ENCODE results near the gene PHACTR1. TPM values are rescaled to one million over a fixed set of nuclear protein-coding genes. Genes with fewer than 3 reads are reported as not detected.

Gene PHACTR1
- total RNA-seq, 1 experiment from 2014 or later: 15.5 TPM

- TF ChIP-seq, protein P1, sequence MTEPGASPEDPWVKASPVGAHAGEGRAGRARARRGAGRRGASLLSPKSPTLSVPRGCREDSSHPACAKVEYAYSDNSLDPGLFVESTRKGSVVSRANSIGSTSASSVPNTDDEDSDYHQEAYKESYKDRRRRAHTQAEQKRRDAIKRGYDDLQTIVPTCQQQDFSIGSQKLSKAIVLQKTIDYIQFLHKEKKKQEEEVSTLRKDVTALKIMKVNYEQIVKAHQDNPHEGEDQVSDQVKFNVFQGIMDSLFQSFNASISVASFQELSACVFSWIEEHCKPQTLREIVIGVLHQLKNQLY (CRISPR knock-in tag; IDR thresholded peaks at IDR 0.05): no peak
Observed at GRCh38 chr6:13288969-13289391, 572.4 kb downstream of the PHACTR1 start (continued).

- peaks cover 62% of the 10 kb centered on the region for H3K36me3 Mint-ChIP-seq
- no peak overlapping the region for H3K4me3 Mint-ChIP-seq
- peaks cover 19% of the 10 kb centered on the region for H3K9me3 Mint-ChIP-seq
- ChIA-PET CTCF (no interaction called here), POLR2A (interaction anchor here (0.7 kb wide), 1 partner anchor 100 kb away, joined by 5 read pairs; no protein-coding TSS in a partner anchor)
- ATAC-seq (no peak), DNase-seq (ENCODE audit: low spot score) (no peak)
- no peaks in the 10 kb centered on the region for H3K27me3 Mint-ChIP-seq (ENCODE audit: low read depth)
- H3K4me1 Mint-ChIP-seq: no peaks in the 10 kb centered on the region
- TF ChIP-seq TEAD4 (CRISPR knock-in tag; IDR thresholded peaks at IDR 0.05): no peak
- no peak for TF ChIP-seq TCF7 (CRISPR knock-in tag; IDR thresholded peaks at IDR 0.05; ENCODE audit: low read depth)
- TF ChIP-seq, protein P2, sequence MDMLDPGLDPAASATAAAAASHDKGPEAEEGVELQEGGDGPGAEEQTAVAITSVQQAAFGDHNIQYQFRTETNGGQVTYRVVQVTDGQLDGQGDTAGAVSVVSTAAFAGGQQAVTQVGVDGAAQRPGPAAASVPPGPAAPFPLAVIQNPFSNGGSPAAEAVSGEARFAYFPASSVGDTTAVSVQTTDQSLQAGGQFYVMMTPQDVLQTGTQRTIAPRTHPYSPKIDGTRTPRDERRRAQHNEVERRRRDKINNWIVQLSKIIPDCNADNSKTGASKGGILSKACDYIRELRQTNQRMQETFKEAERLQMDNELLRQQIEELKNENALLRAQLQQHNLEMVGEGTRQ (CRISPR knock-in tag; IDR thresholded peaks at IDR 0.05): no peak
- H3K27ac Mint-ChIP-seq: no peak overlapping the region
Observed at GRCh38 chr6:13289789-13290318, 573.3 kb downstream of the PHACTR1 start.

GRCh38 chr6:13290335-13290734 lies 573.8 kb downstream of the PHACTR1 start:
- Mint-ChIP-seq H3K27ac (no peak overlapping the region; the same call in 1 of the 2 replicates), H3K4me3 (no peak overlapping the region), H3K9me3 (peaks cover 19% of the 10 kb centered on the region), H3K27me3 (ENCODE audit: low read depth) (no peaks in the 10 kb centered on the region), H3K36me3 (peaks cover 67% of the 10 kb centered on the region), H3K4me1 (no peaks in the 10 kb centered on the region)
- POLR2A ChIA-PET: no interaction called here
- DNase-seq (ENCODE audit: low spot score): no peak
- ATAC-seq: no peak
- TF ChIP-seq, protein P1 (CRISPR knock-in tag; IDR thresholded peaks at IDR 0.05): no peak
- CTCF ChIA-PET: no interaction called here

DNA sequence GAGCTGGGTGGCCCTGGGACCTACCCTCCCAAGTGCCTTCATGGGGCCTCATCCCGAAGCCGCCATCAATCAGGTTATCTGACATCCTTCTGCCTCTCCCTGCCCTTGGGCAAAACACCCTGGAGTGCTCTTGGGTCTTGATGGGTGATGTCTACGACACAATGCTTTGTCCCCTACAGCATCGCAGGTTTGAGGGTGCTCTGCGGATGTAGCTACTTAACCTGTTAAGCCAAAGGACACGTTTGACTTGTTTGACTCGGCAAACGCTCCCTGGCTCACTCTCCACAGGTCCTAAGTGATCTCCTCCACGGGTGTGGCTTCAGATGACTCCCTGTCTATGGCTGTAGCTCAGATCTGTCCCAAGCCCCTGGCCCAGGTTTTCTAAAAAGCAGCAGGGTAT lies 576.2 kb downstream of the PHACTR1 start:
- H3K27ac Mint-ChIP-seq: no peak overlapping the region
- peaks cover 47% of the 10 kb centered on the region for H3K36me3 Mint-ChIP-seq
- ChIA-PET CTCF (no interaction called here), POLR2A (no interaction called here)
- TF ChIP-seq TEAD4 (CRISPR knock-in tag; IDR thresholded peaks at IDR 0.05): no peak
- TF ChIP-seq, protein P3, sequence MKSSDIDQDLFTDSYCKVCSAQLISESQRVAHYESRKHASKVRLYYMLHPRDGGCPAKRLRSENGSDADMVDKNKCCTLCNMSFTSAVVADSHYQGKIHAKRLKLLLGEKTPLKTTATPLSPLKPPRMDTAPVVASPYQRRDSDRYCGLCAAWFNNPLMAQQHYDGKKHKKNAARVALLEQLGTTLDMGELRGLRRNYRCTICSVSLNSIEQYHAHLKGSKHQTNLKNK (CRISPR knock-in tag; IDR thresholded peaks at IDR 0.05): no peak
- TF ChIP-seq NFE2L1 (CRISPR knock-in tag; IDR thresholded peaks at IDR 0.05): no peak
- no peak for TF ChIP-seq ELF4 (CRISPR knock-in tag; IDR thresholded peaks at IDR 0.05; ENCODE audit: low read depth)
- TF ChIP-seq, protein P4, sequence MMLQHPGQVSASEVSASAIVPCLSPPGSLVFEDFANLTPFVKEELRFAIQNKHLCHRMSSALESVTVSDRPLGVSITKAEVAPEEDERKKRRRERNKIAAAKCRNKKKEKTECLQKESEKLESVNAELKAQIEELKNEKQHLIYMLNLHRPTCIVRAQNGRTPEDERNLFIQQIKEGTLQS (CRISPR knock-in tag; conservative IDR thresholded peaks at IDR 0.05): no peak
- TF ChIP-seq GABPB1 (CRISPR knock-in tag; IDR thresholded peaks at IDR 0.05): no peak
- no peaks in the 10 kb centered on the region for H3K27me3 Mint-ChIP-seq (ENCODE audit: low read depth)
- ATAC-seq (no peak), DNase-seq (ENCODE audit: low spot score) (no peak)
- H3K4me1 Mint-ChIP-seq: peaks cover 4% of the 10 kb centered on the region
- H3K4me3 Mint-ChIP-seq: no peak overlapping the region
- H3K9me3 Mint-ChIP-seq: peaks cover 5% of the 10 kb centered on the region

- Mint-ChIP-seq H3K36me3 (peaks cover 39% of the 10 kb centered on the region), H3K27me3 (ENCODE audit: low read depth) (no peaks in the 10 kb centered on the region), H3K4me3 (no peak overlapping the region), H3K9me3 (no peaks in the 10 kb centered on the region), H3K4me1 (peaks cover 4% of the 10 kb centered on the region), H3K27ac (no peak overlapping the region)
- POLR2A ChIA-PET: no interaction called here
- no peak for DNase-seq (ENCODE audit: low spot score)
- no peak for ATAC-seq
- TF ChIP-seq, protein P5, sequence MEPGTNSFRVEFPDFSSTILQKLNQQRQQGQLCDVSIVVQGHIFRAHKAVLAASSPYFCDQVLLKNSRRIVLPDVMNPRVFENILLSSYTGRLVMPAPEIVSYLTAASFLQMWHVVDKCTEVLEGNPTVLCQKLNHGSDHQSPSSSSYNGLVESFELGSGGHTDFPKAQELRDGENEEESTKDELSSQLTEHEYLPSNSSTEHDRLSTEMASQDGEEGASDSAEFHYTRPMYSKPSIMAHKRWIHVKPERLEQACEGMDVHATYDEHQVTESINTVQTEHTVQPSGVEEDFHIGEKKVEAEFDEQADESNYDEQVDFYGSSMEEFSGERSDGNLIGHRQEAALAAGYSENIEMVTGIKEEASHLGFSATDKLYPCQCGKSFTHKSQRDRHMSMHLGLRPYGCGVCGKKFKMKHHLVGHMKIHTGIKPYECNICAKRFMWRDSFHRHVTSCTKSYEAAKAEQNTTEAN (CRISPR knock-in tag; IDR thresholded peaks at IDR 0.05): no peak
- TF ChIP-seq, protein P6, sequence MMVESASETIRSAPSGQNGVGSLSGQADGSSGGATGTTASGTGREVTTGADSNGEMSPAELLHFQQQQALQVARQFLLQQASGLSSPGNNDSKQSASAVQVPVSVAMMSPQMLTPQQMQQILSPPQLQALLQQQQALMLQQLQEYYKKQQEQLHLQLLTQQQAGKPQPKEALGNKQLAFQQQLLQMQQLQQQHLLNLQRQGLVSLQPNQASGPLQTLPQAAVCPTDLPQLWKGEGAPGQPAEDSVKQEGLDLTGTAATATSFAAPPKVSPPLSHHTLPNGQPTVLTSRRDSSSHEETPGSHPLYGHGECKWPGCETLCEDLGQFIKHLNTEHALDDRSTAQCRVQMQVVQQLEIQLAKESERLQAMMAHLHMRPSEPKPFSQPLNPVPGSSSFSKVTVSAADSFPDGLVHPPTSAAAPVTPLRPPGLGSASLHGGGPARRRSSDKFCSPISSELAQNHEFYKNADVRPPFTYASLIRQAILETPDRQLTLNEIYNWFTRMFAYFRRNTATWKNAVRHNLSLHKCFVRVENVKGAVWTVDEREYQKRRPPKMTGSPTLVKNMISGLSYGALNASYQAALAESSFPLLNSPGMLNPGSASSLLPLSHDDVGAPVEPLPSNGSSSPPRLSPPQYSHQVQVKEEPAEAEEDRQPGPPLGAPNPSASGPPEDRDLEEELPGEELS (CRISPR knock-in tag; IDR thresholded peaks at IDR 0.05): no peak
- TF ChIP-seq KAT7 (CRISPR knock-in tag; IDR thresholded peaks at IDR 0.05; ENCODE audit: borderline replicate concordance): no peak
- no peak for TF ChIP-seq ETV6 (CRISPR knock-in tag; IDR thresholded peaks at IDR 0.05)
- no peak for TF ChIP-seq NR1H2 (CRISPR knock-in tag; IDR thresholded peaks at IDR 0.05)
- no peak for TF ChIP-seq NFYB (CRISPR knock-in tag; conservative IDR thresholded peaks at IDR 0.05; ENCODE audit: low read depth)
- no peak for TF ChIP-seq SMAD3 (CRISPR knock-in tag; IDR thresholded peaks at IDR 0.05; ENCODE audit: borderline replicate concordance)
- no peak for TF ChIP-seq ZNF232 (CRISPR knock-in tag; IDR thresholded peaks at IDR 0.05)
- TF ChIP-seq ZNF396 (CRISPR knock-in tag; IDR thresholded peaks at IDR 0.05; ENCODE audit: borderline replicate concordance): no peak
- TF ChIP-seq, protein P7, sequence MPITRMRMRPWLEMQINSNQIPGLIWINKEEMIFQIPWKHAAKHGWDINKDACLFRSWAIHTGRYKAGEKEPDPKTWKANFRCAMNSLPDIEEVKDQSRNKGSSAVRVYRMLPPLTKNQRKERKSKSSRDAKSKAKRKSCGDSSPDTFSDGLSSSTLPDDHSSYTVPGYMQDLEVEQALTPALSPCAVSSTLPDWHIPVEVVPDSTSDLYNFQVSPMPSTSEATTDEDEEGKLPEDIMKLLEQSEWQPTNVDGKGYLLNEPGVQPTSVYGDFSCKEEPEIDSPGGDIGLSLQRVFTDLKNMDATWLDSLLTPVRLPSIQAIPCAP (CRISPR knock-in tag; IDR thresholded peaks at IDR 0.05): no peak
- CTCF ChIA-PET: no interaction called here
Observed at GRCh38 chr6:13294499-13295069, 578.0 kb downstream of the PHACTR1 start.

All from WTC11 (cell line).